ENCODE measurements around the gene BTN1A1. TPM values are rescaled to one million over a fixed set of nuclear protein-coding genes. Genes with fewer than 3 reads are reported as not detected.

The BTN1A1 gene
- total and polyA plus RNA-seq, 9 of the 15 experiments (the other 6 are each of a cell fraction or from before 2014, with no cell fraction given) = 0.01 to 0.15 (median 0.06) TPM; not detected in 4

DNA sequence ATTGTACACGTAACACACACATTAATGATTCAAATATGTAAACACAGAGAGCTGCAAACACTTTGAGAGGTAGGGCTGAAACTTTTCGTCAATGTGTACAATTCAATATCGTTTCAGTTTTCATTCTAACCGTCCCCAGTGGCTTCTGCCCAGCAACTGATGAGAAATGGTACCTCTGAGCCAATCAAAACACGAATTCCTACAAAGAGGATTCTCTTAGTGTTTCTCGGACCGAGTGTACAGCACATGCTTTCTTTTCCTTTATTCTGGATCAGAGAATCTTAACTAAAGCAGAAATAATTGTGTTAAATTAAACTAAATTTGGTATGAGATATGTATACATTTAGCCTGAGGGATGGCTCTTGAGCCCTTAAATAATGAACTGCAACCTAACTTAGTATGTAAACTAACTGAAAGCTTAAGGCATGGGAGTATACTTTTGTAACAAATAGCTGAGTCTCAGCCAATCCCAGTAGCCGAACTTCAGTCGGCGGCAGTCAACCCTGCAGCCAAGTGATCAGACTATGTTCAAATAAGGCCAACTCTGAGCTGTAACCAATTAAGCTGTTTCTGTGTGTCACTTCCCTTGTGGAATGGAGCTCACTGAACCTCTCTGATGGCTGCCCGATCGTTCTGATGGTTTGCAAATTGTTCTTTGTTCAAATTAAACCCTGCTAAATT lies 26.2 kb upstream of the BTN1A1 start (continued):
- TF ChIP-seq SIN3B (IDR thresholded peaks at IDR 0.05; ENCODE audit: low read depth) (no peak), POLR2G (IDR thresholded peaks at IDR 0.05; ENCODE audit: low read depth, low read length) (peak; percentile 46; the same call in 1 of the 2 replicates), DIDO1 (tag; IDR thresholded peaks at IDR 0.05; ENCODE audit: low read depth) (no peak), YBX1 (IDR thresholded peaks at IDR 0.05) (no peak), SMAD4 (CRISPR knock-in tag; conservative IDR thresholded peaks at IDR 0.05) (peak; percentile 24), NR1H2 (CRISPR knock-in tag; IDR thresholded peaks at IDR 0.05) (no peak), C11orf30 (IDR thresholded peaks at IDR 0.05; ENCODE audit: low read depth) (peak; percentile 54), ZZZ3 (IDR thresholded peaks at IDR 0.05) (no peak)
- TF ChIP-seq, protein P1, sequence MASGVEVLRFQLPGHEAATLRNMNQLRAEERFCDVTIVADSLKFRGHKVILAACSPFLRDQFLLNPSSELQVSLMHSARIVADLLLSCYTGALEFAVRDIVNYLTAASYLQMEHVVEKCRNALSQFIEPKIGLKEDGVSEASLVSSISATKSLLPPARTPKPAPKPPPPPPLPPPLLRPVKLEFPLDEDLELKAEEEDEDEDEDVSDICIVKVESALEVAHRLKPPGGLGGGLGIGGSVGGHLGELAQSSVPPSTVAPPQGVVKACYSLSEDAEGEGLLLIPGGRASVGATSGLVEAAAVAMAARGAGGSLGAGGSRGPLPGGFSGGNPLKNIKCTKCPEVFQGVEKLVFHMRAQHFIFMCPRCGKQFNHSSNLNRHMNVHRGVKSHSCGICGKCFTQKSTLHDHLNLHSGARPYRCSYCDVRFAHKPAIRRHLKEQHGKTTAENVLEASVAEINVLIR (CRISPR knock-in tag; IDR thresholded peaks at IDR 0.05) = peak; percentile 85
- TF ChIP-seq, protein P2, sequence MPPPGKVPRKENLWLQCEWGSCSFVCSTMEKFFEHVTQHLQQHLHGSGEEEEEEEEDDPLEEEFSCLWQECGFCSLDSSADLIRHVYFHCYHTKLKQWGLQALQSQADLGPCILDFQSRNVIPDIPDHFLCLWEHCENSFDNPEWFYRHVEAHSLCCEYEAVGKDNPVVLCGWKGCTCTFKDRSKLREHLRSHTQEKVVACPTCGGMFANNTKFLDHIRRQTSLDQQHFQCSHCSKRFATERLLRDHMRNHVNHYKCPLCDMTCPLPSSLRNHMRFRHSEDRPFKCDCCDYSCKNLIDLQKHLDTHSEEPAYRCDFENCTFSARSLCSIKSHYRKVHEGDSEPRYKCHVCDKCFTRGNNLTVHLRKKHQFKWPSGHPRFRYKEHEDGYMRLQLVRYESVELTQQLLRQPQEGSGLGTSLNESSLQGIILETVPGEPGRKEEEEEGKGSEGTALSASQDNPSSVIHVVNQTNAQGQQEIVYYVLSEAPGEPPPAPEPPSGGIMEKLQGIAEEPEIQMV (tag; conservative IDR thresholded peaks at IDR 0.05; ENCODE audit: low read depth) = peak; percentile 55; the same call in 1 of the 2 replicates
